Measurements from ENCODE around the gene PAX1. TPM values are rescaled to one million over a fixed set of nuclear protein-coding genes. Genes with fewer than 3 reads are reported as not detected.

The PAX1 gene
- total RNA-seq, 1 donor from 2014 or later: not detected

- Mint-ChIP-seq H3K27me3 (ENCODE audit: low read depth) (peaks cover 38% of the 10 kb centered on the region), H3K27ac (ENCODE audit: unreplicated experiment) (no peak overlapping the region), H3K9me3 (ENCODE audit: low read depth) (no peaks in the 10 kb centered on the region), H3K4me3 (ENCODE audit: unreplicated experiment) (no peak overlapping the region), H3K4me1 (ENCODE audit: low read depth) (peaks cover 3% of the 10 kb centered on the region), H3K36me3 (ENCODE audit: low read depth) (no peaks in the 10 kb centered on the region)
- TF ChIP-seq, protein P1, sequence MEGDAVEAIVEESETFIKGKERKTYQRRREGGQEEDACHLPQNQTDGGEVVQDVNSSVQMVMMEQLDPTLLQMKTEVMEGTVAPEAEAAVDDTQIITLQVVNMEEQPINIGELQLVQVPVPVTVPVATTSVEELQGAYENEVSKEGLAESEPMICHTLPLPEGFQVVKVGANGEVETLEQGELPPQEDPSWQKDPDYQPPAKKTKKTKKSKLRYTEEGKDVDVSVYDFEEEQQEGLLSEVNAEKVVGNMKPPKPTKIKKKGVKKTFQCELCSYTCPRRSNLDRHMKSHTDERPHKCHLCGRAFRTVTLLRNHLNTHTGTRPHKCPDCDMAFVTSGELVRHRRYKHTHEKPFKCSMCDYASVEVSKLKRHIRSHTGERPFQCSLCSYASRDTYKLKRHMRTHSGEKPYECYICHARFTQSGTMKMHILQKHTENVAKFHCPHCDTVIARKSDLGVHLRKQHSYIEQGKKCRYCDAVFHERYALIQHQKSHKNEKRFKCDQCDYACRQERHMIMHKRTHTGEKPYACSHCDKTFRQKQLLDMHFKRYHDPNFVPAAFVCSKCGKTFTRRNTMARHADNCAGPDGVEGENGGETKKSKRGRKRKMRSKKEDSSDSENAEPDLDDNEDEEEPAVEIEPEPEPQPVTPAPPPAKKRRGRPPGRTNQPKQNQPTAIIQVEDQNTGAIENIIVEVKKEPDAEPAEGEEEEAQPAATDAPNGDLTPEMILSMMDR (IDR thresholded peaks at IDR 0.05): peak; percentile 95
- no peak for DNase-seq (ENCODE audit: low spot score)
These were observed 14.2 kb downstream of the PAX1 start for GRCh38 chr20:21719592-21720214.

DNA sequence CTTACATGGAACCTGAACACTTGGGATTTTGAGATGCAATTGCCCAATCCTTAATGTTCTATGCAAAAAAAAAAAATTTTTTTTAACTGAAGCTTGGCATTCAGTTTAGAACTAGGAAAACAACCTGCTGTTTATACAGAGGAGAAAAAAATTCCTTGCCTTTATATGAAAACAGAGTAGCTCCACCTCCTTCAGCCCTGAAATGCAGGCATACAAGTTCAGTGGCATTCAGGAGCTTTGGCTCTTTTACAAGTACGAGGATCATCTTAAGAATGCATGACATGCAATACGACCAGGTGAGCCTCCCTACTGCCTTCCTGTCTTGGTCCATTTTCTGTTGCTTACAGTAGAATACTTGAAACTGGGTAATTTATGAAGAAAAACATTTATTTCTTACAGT is 20.4 kb downstream of the PAX1 start:
- Mint-ChIP-seq H3K27me3 (ENCODE audit: low read depth) (peaks cover 3% of the 10 kb centered on the region), H3K4me1 (ENCODE audit: low read depth) (no peaks in the 10 kb centered on the region), H3K4me3 (ENCODE audit: unreplicated experiment) (no peak overlapping the region), H3K27ac (ENCODE audit: unreplicated experiment) (no peak overlapping the region), H3K9me3 (ENCODE audit: low read depth) (no peaks in the 10 kb centered on the region), H3K36me3 (ENCODE audit: low read depth) (no peaks in the 10 kb centered on the region)
- DNase-seq (ENCODE audit: low spot score): no peak
- TF ChIP-seq, protein P1 (IDR thresholded peaks at IDR 0.05): no peak

DNA sequence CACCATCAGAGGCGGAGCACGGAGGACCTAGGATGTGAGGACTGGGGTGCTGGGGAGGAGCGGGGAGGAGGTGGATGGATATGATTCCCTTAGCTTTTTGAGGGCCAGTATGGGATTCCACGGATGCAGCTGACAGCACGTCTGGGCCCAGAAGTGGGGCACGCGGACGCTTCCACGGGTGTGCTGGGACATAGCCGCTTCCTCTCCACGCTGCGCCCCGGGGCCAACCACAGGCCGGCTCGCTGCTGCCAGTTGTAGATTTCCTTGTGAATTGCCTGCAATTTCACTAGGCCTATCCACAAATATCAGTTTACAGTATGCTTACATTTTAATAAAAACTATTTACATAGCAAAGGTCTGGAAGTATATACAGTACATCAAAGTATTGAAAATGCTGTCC is 23.9 kb downstream of the PAX1 start:
- no peak for DNase-seq (ENCODE audit: low spot score)
- H3K27me3 Mint-ChIP-seq (ENCODE audit: low read depth): peaks cover 3% of the 10 kb centered on the region
- H3K4me3 Mint-ChIP-seq (ENCODE audit: unreplicated experiment): no peak overlapping the region
- peaks cover under 1% of the 10 kb centered on the region for H3K9me3 Mint-ChIP-seq (ENCODE audit: low read depth)
- TF ChIP-seq, protein P1 (IDR thresholded peaks at IDR 0.05): no peak
- no peaks in the 10 kb centered on the region for H3K36me3 Mint-ChIP-seq (ENCODE audit: low read depth)
- no peak overlapping the region for H3K27ac Mint-ChIP-seq (ENCODE audit: unreplicated experiment)
- no peaks in the 10 kb centered on the region for H3K4me1 Mint-ChIP-seq (ENCODE audit: low read depth)

- no peak overlapping the region for H3K4me3 Mint-ChIP-seq (ENCODE audit: unreplicated experiment)
- H3K9me3 Mint-ChIP-seq (ENCODE audit: low read depth): peaks cover 30% of the 10 kb centered on the region
- DNase-seq (ENCODE audit: low spot score): no peak
- H3K27ac Mint-ChIP-seq (ENCODE audit: unreplicated experiment): no peak overlapping the region
- no peaks in the 10 kb centered on the region for H3K36me3 Mint-ChIP-seq (ENCODE audit: low read depth)
- no peaks in the 10 kb centered on the region for H3K27me3 Mint-ChIP-seq (ENCODE audit: low read depth)
- H3K4me1 Mint-ChIP-seq (ENCODE audit: low read depth): no peaks in the 10 kb centered on the region
- TF ChIP-seq, protein P1 (IDR thresholded peaks at IDR 0.05): no peak
These were observed 33.7 kb downstream of the PAX1 start for GRCh38 chr20:21739161-21739560.

- Mint-ChIP-seq H3K4me1 (ENCODE audit: low read depth) (no peaks in the 10 kb centered on the region), H3K36me3 (ENCODE audit: low read depth) (no peaks in the 10 kb centered on the region), H3K4me3 (ENCODE audit: unreplicated experiment) (no peak overlapping the region), H3K27ac (ENCODE audit: unreplicated experiment) (no peak overlapping the region), H3K27me3 (ENCODE audit: low read depth) (no peaks in the 10 kb centered on the region), H3K9me3 (ENCODE audit: low read depth) (peaks cover 26% of the 10 kb centered on the region)
- no peak for DNase-seq (ENCODE audit: low spot score)
- TF ChIP-seq, protein P1 (IDR thresholded peaks at IDR 0.05): no peak
These were observed 34.2 kb downstream of the PAX1 start for GRCh38 chr20:21739682-21740081.
